Glomerular endothelial cell (primary cell): ENCODE measurements around the gene KLHDC4. TPM values are rescaled to one million over a fixed set of nuclear protein-coding genes. Genes with fewer than 3 reads are reported as not detected.
A peak's percentile ranks its signal among the peaks of the same experiment; 100 is the strongest.
"Not testable (repeated sequence)": the region's sequence is repeated elsewhere in the genome, so short reads cannot be mapped to it uniquely, and the experiment has no call there.

Source experiments
- DNase-seq: peaks from one replicate; pipeline ENCODE4 v3.0.0-alpha.2; 2011; ENCODE audit warnings: low read depth, low spot score; ENCODE audit errors: extremely low read depth
- total RNA-seq: library from RNA; depleted of rRNA; stranded (reverse); fragments of >200 nt; gene quantifications from 2 replicates; pipeline ENCODE4 v1.2.3, GENCODE V29; 2015

The KLHDC4 gene
- total RNA-seq, 1 donor from 2014 or later: 21.3 TPM

DNA sequence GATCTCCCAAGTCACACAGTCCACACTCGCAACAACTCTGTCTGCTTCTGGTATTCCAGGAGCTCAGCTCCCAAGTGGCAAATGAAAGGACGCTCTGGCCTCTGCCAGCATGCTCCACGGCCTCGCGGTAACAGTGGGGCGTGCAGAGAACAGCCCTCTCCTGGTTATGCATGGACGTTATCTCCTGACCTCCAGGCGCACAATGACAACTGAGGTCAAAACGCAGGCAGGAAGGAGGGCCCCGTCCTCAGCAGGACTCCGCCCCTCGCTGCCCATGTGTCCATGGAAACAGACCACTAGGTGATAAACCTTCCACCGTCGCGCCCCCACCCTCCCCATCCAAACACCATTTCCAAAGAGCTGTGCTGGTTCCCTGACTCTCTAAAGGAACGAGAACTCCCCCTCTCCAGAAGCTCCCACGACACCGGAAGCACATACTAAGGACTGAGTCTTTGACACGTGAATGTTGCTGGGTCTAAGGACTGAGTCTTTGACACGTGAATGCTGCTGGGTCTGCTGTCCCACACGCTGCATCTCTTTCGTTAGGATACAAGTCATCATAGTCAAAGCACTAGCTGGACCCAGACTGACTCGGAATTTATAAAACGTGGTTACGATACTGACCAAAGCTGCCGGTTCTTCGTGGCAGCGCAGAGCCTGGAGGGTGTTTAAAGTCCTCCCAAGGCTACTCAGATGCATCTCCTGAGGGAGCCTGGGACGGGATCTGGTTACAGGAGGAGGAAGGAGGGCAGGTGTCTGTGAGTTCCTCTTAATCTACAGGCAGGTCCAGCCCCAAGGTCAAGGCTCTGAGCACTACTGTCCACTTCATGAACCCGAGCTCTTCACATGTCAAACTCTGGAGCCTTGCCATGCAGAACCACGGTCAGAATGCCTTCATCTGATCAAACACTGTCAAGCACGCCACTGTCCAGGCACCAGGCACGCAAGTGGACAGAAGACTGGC is 43.9 kb downstream of the KLHDC4 start:
- no peak for DNase-seq

DNA sequence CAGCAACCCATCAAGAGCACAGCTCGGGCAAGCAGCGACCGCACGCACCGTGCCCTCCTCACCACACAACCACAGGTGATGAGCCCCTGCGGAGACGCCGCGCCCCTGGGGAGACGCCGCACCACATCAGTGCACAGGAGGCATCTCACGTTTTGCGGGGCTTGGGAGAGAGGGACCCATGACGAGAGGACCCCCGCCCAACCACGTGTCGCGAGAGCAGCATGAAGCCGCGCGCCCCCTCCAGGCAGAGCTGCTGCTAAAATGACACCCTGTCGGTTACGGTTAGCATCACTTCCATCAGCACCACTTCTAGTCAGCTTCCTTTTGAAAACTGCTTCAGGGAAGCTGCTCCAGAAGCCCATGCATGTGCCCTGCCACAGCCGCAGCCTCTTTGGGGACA is 45.3 kb downstream of the KLHDC4 start:
- no peak for DNase-seq

DNA sequence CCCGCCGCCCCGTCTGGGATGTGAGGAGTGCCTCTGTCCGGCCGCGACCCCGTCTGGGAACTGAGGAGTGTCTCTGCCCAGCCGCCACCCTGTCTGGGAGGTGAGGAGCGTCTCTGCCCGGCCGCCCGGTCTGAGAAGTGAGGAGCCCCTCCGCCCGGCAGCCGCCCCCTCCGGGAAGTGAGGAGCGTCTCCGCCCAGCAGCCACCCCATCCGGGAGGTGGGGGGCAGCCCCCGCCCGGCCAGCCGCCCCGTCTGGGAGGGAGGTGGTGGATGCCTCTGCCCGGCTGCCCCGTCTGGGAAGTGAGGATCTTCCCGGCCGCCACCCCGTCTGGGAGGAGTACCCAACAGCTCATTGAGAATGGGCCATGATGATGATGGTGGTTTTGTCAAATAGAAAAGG is 47.0 kb downstream of the KLHDC4 start:
- not testable (repeated sequence) for DNase-seq

- DNase-seq: no peak
Observed at GRCh38 chr16:87715658-87716057, 50.1 kb downstream of the KLHDC4 start.

DNA sequence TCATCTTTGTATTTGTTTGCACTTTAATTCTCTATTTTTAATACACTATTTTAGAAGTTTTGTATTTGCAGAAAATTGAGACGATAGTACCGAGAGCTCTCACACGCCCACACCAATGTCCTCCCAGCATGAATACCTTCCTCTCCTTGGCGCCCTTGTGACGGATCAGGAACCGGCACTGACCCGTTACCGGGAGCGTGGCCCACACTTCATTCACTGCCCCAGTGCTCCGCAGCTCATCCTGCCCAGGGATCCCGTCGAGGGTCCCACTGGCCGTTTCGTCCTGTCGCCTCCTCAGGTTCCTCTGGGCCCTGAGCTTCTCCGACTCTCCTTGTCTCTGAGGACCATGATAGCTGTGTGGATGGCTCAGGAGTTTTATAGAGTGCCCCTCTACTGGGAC is 50.6 kb downstream of the KLHDC4 start:
- no peak for DNase-seq

GRCh38 chr16:87713451-87714229 is 52.1 kb downstream of the KLHDC4 start:
- DNase-seq: no peak

GRCh38 chr16:87712184-87712762 is 53.5 kb downstream of the KLHDC4 start:
- no peak for DNase-seq

DNA sequence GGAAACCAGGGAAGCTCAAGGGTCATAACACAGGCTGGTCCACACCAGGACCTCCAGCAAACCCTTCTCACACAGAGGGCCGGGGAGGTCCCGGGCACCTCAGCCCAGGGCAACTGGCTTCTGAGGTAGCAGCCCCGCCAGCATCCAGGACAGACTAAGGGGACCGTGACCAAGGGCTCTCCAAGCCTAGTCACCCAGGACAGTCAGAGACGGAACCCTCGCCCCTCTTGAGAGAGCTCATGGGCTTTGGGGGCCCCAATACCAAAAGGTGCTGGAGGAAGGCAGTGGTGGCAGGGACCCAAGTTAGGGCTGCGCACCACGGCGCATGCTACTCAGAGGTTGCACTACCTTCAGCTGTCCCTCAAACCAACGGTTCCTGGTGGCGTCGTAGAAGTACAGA is 54.9 kb downstream of the KLHDC4 start:
- no peak for DNase-seq

GRCh38 chr16:87709677-87710076 is 56.1 kb downstream of the KLHDC4 start:
- no peak for DNase-seq

- no peak for DNase-seq
Observed at GRCh38 chr16:87708881-87709638, 56.7 kb downstream of the KLHDC4 start.

DNA sequence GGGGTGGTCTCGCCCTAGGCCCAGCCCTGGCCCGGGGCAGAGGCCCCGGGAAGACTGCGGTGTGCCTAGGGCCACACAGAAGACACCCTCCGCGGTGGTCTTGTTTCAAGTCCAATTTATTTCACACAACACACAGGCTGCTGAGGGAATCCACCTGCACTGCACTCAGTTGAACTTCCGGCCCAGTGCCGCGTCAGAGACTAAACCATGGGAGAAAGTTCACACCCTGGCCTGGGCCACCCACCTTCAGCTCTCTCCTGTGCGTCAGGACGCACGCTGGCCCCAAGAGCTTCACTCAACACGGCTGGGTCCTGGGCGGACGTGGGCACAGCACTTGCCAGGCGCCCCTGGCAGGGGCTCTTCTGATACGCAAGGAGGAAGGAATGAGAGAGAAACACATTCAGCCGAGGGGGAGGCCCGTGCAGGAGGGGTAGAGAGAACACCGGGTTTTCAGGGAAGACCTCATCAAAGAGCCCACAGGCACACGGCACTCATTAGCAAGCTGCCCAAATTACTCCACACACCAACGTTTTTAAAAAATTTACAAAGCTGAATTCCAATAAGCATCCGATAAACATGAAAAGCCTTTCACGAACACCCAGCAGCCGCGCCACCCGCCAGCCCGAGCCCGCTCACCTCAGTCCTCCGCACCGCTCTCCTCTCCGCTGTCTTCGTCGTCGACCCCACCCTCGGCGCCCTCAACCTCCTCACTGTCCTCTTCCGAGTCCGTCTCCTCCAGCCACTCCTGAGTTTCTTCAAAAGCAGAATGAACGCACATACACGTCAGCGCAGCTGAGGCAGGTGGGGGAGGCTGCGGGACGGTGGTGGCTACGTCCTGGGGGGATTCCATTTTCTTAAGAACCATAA is 57.8 kb downstream of the KLHDC4 start:
- no peak for DNase-seq

GRCh38 chr16:87707097-87707496 is 58.7 kb downstream of the KLHDC4 start:
- no peak for DNase-seq

- no peak for DNase-seq
Observed at GRCh38 chr16:87706278-87707000, 59.3 kb downstream of the KLHDC4 start.

GRCh38 chr16:87705771-87706277 is 60.0 kb downstream of the KLHDC4 start:
- no peak for DNase-seq

DNA sequence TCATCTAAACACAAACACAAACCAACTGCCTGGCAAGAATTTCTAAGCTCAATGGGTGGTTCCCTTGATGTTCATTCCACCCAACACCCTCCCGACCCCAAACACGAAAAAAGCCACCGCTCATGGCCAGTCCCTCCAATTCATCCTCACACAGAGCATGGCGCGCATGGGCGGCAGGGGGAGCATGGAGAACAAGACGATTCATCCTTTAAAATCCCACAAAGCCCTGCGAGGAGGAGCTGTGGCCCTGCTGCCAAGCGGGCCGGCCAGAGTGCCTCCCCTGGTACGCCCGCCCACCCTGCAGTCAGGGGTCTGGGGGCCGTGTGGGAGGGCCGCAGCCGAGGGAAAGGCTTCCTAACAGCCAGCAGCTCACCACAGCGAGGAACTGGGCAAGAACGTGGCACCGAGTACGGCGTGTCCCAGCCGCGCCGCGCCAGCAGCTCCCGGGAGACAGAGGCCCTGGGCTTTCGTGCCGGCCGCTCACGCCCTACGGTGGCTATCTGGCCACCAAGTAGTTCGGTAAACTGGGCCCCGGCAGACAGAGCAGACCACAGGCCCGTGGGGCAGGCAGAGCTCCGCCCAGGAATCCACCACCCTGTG is 60.9 kb downstream of the KLHDC4 start:
- DNase-seq: no peak

DNA sequence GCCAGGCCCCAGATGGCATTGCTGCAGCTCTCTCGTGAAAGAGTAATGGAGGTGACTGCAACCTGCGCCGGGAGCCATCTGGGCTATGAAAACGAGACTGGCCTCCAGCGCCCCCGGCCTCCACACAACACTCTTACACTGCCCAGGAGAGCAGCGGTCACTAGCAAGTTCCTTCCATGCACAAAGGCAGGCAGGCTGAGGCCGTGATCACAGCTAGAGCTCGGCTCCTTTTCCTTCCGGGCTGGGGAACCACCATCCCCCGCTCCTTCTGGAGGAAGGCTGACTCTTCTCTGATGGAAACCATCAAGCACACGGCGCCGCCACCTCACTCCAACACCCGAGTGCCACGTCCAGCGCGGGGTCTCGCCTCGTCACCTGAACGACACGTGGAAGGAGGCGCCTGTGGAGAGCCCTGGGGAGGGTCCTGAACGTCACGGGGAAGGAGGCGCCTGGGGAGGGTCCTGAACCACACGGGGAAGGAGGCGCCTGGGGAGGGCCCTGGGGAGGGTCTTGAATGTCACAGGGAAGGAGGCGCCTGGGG is 61.9 kb downstream of the KLHDC4 start:
- no peak for DNase-seq

DNA sequence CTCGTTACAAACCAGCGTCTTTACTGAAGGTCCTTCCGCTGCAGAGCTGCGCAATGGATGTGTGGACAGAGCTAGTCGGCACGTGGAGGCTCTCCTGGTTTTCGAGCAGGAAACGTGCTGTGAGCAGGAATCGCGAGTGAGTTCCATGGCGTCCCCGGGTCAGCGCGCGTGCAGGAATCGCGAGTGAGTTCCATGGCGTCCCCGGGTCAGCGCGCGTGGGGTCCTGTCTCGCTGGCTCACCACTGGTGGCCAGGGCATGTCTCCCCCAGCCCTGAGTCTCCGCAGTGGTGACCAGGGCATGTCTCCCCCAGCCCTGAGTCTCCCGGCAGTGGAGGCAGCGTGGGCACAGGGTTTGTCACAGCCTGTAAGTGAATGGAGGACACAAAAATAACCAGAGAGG is 62.7 kb downstream of the KLHDC4 start:
- DNase-seq: no peak

- DNase-seq: peak; percentile 47
Observed at GRCh38 chr16:87702325-87702811, 63.4 kb downstream of the KLHDC4 start.
